GM10266 (cell line): Measurements from ENCODE around the gene RELA.
"Not testable (repeated sequence)": the region's sequence is repeated elsewhere in the genome, so short reads cannot be mapped to it uniquely, and the experiment has no call there.

Experiments
- DNase-seq: peaks from one replicate; pipeline ENCODE4 v3.0.0; 2012; ENCODE audit errors: extremely low spot score
- CTCF ChIP-seq: IDR thresholded peaks from 2 replicates; pipeline ENCODE4 v1.5.1; 2012; ENCODE audit warnings: mild to moderate bottlenecking, low read depth; ENCODE audit not compliant: control insufficient read depth, insufficient read depth; ENCODE audit errors: missing control alignments

Gene RELA

GRCh38 chr11:65662799-65663638 lies at the start of gene RELA:
TSS of gene RELA (minus strand) at chr11:65662916. CDS start at chr11:65662832, 84 bp downstream.
- DNase-seq: peak; percentile 96
- TF ChIP-seq CTCF: no peak

GRCh38 chr11:65711785-65712632 lies 49.3 kb upstream of the RELA start, which contains the start of gene KAT5:
TSS of gene KAT5 (plus strand) at chr11:65712252. CDS start at chr11:65712268, 16 bp downstream.
- DNase-seq: peak; percentile 89
- TF ChIP-seq CTCF: peak; percentile 98

- DNase-seq: no peak
- TF ChIP-seq CTCF: no peak
Measured at GRCh38 chr11:65710421-65710820, 47.7 kb upstream of the RELA start.

- DNase-seq: no peak
Measured at GRCh38 chr11:65709661-65710060, 46.9 kb upstream of the RELA start.

GRCh38 chr11:65708451-65708850 lies 45.7 kb upstream of the RELA start:
- no peak for DNase-seq
- no peak for TF ChIP-seq CTCF

More at GRCh38 chr11:65709661-65710060, 46.9 kb upstream of the RELA start:
- TF ChIP-seq CTCF: no peak

- DNase-seq: not testable (repeated sequence)
Measured at GRCh38 chr11:65707002-65707401, 44.3 kb upstream of the RELA start.

GRCh38 chr11:65706303-65706763 lies 43.6 kb upstream of the RELA start:
- not testable (repeated sequence) for DNase-seq

More at GRCh38 chr11:65706303-65706763, 43.6 kb upstream of the RELA start:
- TF ChIP-seq CTCF: peak; percentile 59
